Transverse colon (tissue), 4 donors: ENCODE data around the gene SRPRA.

Source experiments
- CTCF ChIP-seq, 5 experiments: fragments of 200-600 bp in 3 of 5; fragments of 450-650 bp in 2 of 5; sonication (generic) in 3 of 5; IDR thresholded peaks; 1 replicate in 2 of 5; 2 replicates in 3 of 5; pipeline ENCODE4 v1.5.1; 2016 to 2017; ENCODE audit warnings: antibody characterized with exemption in 5 of 5, inconsistent platforms in 3 of 5, mild to moderate bottlenecking in 2 of 5, moderate library complexity in 1 of 5
- EP300 ChIP-seq: sonication (generic); formaldehyde crosslinking; IDR thresholded peaks from one replicate; pipeline ENCODE4 v1.6.1; 2017; ENCODE audit warnings: antibody characterized with exemption, low read depth
- POLR2A ChIP-seq: fragments of 450-650 bp; IDR thresholded peaks from one replicate; pipeline ENCODE4 v1.6.1; 2016; ENCODE audit warnings: antibody characterized with exemption, mild to moderate bottlenecking, moderate library complexity
- POLR2AphosphoS5 ChIP-seq, 3 donors: sonication (generic); formaldehyde crosslinking; IDR thresholded peaks; one replicate each; pipeline ENCODE4 v1.6.1; 2016; ENCODE audit warnings: antibody characterized with exemption in 3 of 3

- TF ChIP-seq POLR2A (no peak), CTCF (IDR thresholded peaks at IDR 0.05) (no peak), EP300 (no peak), POLR2AphosphoS5 (IDR thresholded peaks at IDR 0.05) (no peak)
These were observed 22.1 kb downstream of the SRPRA start for GRCh38 chr11:126246636-126247035.
